CD4-positive, alpha-beta memory T cell (primary cell): ENCODE data around the gene DGCR6L. TPM values are rescaled to one million over a fixed set of nuclear protein-coding genes. Genes with fewer than 3 reads are reported as not detected.
"Not testable (repeated sequence)": the region's sequence is repeated elsewhere in the genome, so short reads cannot be mapped to it uniquely, and the experiment has no call there.

Source experiments
- CTCF ChIA-PET: fragments of 350-600 bp; sonication (Branson Sonifier 250); formaldehyde crosslinking; loops from one replicate; lab custom pipeline; 2021; ENCODE audit warnings: inconsistent platforms; ENCODE audit not compliant: partially characterized antibody; lab: Charles Lee
- POLR2A ChIA-PET: fragments of 350-600 bp; sonication (Branson Sonifier 250); formaldehyde crosslinking; loops from one replicate; lab custom pipeline; 2021; ENCODE audit not compliant: partially characterized antibody; lab: Charles Lee
- DNase-seq, 5 donors: peaks; one replicate each; pipeline versions ENCODE4 v3.0.0 to v3.0.0-alpha.2; 2020 to 2022; ENCODE audit warnings: mixed read lengths in 1 of 5
- H3K27ac ChIP-seq: one replicate; pipeline ENCODE4 v1.7.0; 2013; ENCODE audit warnings: low read depth, low read length
- H3K27me3 ChIP-seq: 2 replicates; pipeline ENCODE4 v1.7.0; 2013; ENCODE audit warnings: mild to moderate bottlenecking, low read length, moderate library complexity; ENCODE audit not compliant: insufficient read depth
- H3K36me3 ChIP-seq: 2 replicates; pipeline ENCODE4 v1.7.0; 2013; ENCODE audit warnings: mild to moderate bottlenecking, low read length, moderate library complexity; ENCODE audit not compliant: insufficient read depth
- H3K4me1 ChIP-seq: 2 replicates; pipeline ENCODE4 v1.7.0; 2013; ENCODE audit warnings: mild to moderate bottlenecking, low read length, moderate library complexity; ENCODE audit not compliant: insufficient read depth
- H3K4me3 ChIP-seq, 2 donors: one replicate each; pipeline ENCODE4 v1.7.0; 2013; ENCODE audit warnings: low read length in 2 of 2, mild to moderate bottlenecking in 1 of 2
- H3K9me3 ChIP-seq, 2 donors: one replicate each; pipeline ENCODE4 v1.7.0; 2013; ENCODE audit warnings: low read length in 2 of 2, control low read depth in 1 of 2; ENCODE audit not compliant: control insufficient read depth in 1 of 2
- H3K27ac Mint-ChIP-seq, 7 donors: one replicate each; pipeline ENCODE4 v1.8.0; 2020 to 2021; ENCODE audit warnings: mixed read lengths in 7 of 7, mild to moderate bottlenecking in 6 of 7, inconsistent platforms in 3 of 7, moderate library complexity in 3 of 7
- H3K27me3 Mint-ChIP-seq, 2 donors: one replicate each; pipeline ENCODE4 v1.8.0; 2020 to 2021; ENCODE audit warnings: mixed read lengths in 2 of 2
- H3K36me3 Mint-ChIP-seq, 2 donors: one replicate each; pipeline ENCODE4 v1.8.0; 2020 to 2021; ENCODE audit warnings: mixed read lengths in 2 of 2, inconsistent platforms in 1 of 2, mild to moderate bottlenecking in 1 of 2
- H3K4me1 Mint-ChIP-seq, 4 donors: one replicate each; pipeline ENCODE4 v1.8.0; 2020 to 2021; ENCODE audit warnings: mixed read lengths in 4 of 4, mild to moderate bottlenecking in 1 of 4
- H3K4me3 Mint-ChIP-seq, 8 donors: one replicate each; pipeline ENCODE4 v1.8.0; 2020 to 2021; ENCODE audit warnings: mixed read lengths in 8 of 8, mild to moderate bottlenecking in 7 of 8, moderate library complexity in 6 of 8, inconsistent platforms in 3 of 8
- H3K9me3 Mint-ChIP-seq, 8 donors: one replicate each; pipeline ENCODE4 v1.8.0; 2020 to 2021; ENCODE audit warnings: mixed read lengths in 8 of 8, mild to moderate bottlenecking in 5 of 8, inconsistent platforms in 3 of 8, moderate library complexity in 1 of 8
- intact Hi-C: fragments of 100-400 bp; cut with micrococcal nuclease; formaldehyde crosslinking; loops from one replicate; pipeline ENCODE4 v1.15.1; 2023
- polyA plus RNA-seq, 2 donors: library from polyadenylated mRNA; unstranded; fragments of 300-500 nt; fragmentation: Illumina TruSeq; gene quantifications; one replicate each; pipeline ENCODE4 v1.2.3, GENCODE V29; 2021
- total RNA-seq, 2 experiments: library from RNA; stranded (reverse); gene quantifications; one replicate each; pipeline ENCODE4 v1.2.3, GENCODE V29; 2021

The DGCR6L gene
- total and polyA plus RNA-seq, 4 experiments from 2014 or later, result 39.9 to 145 (median 82.4) TPM

- H3K27ac ChIP-seq, result no peak overlapping the region
- ChIA-PET CTCF (no interaction called here), POLR2A (no interaction called here)
- intact Hi-C loops, result no loop called here
- H3K9me3 ChIP-seq, result no peaks in the 10 kb centered on the region
- H3K27ac Mint-ChIP-seq, result no peak overlapping the region
- no peaks in the 10 kb centered on the region for H3K36me3 Mint-ChIP-seq
- H3K4me3 ChIP-seq, result no peak overlapping the region
- peak in 1 of 5 donors; percentile 3 for DNase-seq
- peaks cover 0 to 1% of the 10 kb centered on the region in 2 donors for H3K27me3 Mint-ChIP-seq
- peaks cover 8% of the 10 kb centered on the region for H3K4me1 ChIP-seq
- peaks cover 0 to 1% (median 0%) of the 10 kb centered on the region in 8 donors for H3K9me3 Mint-ChIP-seq
- H3K27me3 ChIP-seq, result no peaks in the 10 kb centered on the region
- H3K4me3 Mint-ChIP-seq, result no peak overlapping the region
- H3K36me3 ChIP-seq, result no peaks in the 10 kb centered on the region
- H3K4me1 Mint-ChIP-seq, result peaks cover 0 to 9% (median 3%) of the 10 kb centered on the region in 4 donors
These were observed 48.5 kb downstream of the DGCR6L start for GRCh38 chr22:20271114-20271994.

- POLR2A ChIA-PET, result not testable (repeated sequence)
These were observed 49.4 kb downstream of the DGCR6L start for GRCh38 chr22:20270190-20271113.

GRCh38 chr22:20269673-20270072, 50.2 kb downstream of the DGCR6L start:
- H3K27me3 ChIP-seq, H3K27ac ChIP-seq, H3K9me3 Mint-ChIP-seq, H3K27me3 Mint-ChIP-seq, POLR2A ChIA-PET, H3K4me1 ChIP-seq, H3K27ac Mint-ChIP-seq, H3K4me1 Mint-ChIP-seq, H3K4me3 ChIP-seq, H3K9me3 ChIP-seq, H3K36me3 Mint-ChIP-seq, DNase-seq, H3K36me3 ChIP-seq: not testable (repeated sequence)
- H3K4me3 Mint-ChIP-seq, result peak overlapping the region in 1 of 8 donors; percentile 25
- intact Hi-C loops, result loop anchor here (2.0 kb wide), 1 partner anchor 299 kb away; no protein-coding TSS in a partner anchor
- CTCF ChIA-PET, result interaction anchor here (2.2 kb wide), 1 partner anchor 113 kb away, joined by 7 read pairs; no protein-coding TSS in a partner anchor

More at GRCh38 chr22:20270190-20271113, 49.4 kb downstream of the DGCR6L start:
- H3K4me3 Mint-ChIP-seq, H3K36me3 Mint-ChIP-seq, H3K36me3 ChIP-seq, H3K4me1 Mint-ChIP-seq, H3K27ac ChIP-seq, intact Hi-C loops, H3K4me3 ChIP-seq, H3K27ac Mint-ChIP-seq, H3K4me1 ChIP-seq, H3K27me3 Mint-ChIP-seq, H3K9me3 ChIP-seq, H3K9me3 Mint-ChIP-seq, H3K27me3 ChIP-seq: not testable (repeated sequence)
- CTCF ChIA-PET, result interaction anchor here (2.2 kb wide), 1 partner anchor 114 kb away, joined by 7 read pairs; no protein-coding TSS in a partner anchor
- peak in 1 of 5 donors; percentile 28 for DNase-seq

GRCh38 chr22:20269201-20269600, 50.7 kb downstream of the DGCR6L start:
- H3K27me3 ChIP-seq, H3K4me1 ChIP-seq, H3K36me3 Mint-ChIP-seq, H3K27ac Mint-ChIP-seq, H3K9me3 Mint-ChIP-seq, H3K27me3 Mint-ChIP-seq, H3K4me3 ChIP-seq, H3K9me3 ChIP-seq, H3K36me3 ChIP-seq, POLR2A ChIA-PET, H3K27ac ChIP-seq, H3K4me1 Mint-ChIP-seq: not testable (repeated sequence)
- CTCF ChIA-PET, result interaction anchor here (2.2 kb wide), 1 partner anchor 113 kb away, joined by 7 read pairs; no protein-coding TSS in a partner anchor
- H3K4me3 Mint-ChIP-seq, result peak overlapping the region in 1 of 8 donors; percentile 78
- intact Hi-C loops, result loop anchor here (2.0 kb wide), 1 partner anchor 298 kb away; no protein-coding TSS in a partner anchor
- peak in 1 of 5 donors; percentile 3 for DNase-seq

- no peaks in the 10 kb centered on the region for H3K36me3 ChIP-seq
- no peak within 1 kb of the TSS for H3K27ac ChIP-seq
- H3K9me3 ChIP-seq, result no peaks in the 10 kb centered on the region
- H3K27me3 ChIP-seq, result no peaks in the 10 kb centered on the region
- peak within 1 kb of the TSS; percentile 68 to 84 (median 78) for H3K4me3 Mint-ChIP-seq
- H3K4me3 ChIP-seq, result no peak within 1 kb of the TSS
- intact Hi-C loops, result loop anchor here (1.0 to 2.0 kb wide), 3 partner anchors 30 to 298 kb away; no protein-coding TSS in a partner anchor
- H3K4me1 Mint-ChIP-seq, result peaks cover 0 to 12% (median 6%) of the 10 kb centered on the region in 4 donors
- CTCF ChIA-PET, result interaction anchor here (2.2 kb wide), 1 partner anchor 112 kb away, joined by 7 read pairs; no protein-coding TSS in a partner anchor
- H3K36me3 Mint-ChIP-seq, result no peaks in the 10 kb centered on the region
- H3K27ac Mint-ChIP-seq, result peak within 1 kb of the TSS in 3 of 7 donors; percentile 46 to 77 (median 74)
- H3K9me3 Mint-ChIP-seq, result peaks cover 0 to 1% (median 0%) of the 10 kb centered on the region in 8 donors
- POLR2A ChIA-PET, result no interaction called here
- H3K4me1 ChIP-seq, result peaks cover 8% of the 10 kb centered on the region
- DNase-seq, result peak; percentile 38 to 59 (median 46)
- H3K27me3 Mint-ChIP-seq, result peaks cover 0 to 1% of the 10 kb centered on the region in 2 donors
These were observed 51.4 kb downstream of the DGCR6L start, which contains the start of gene RTN4R for GRCh38 chr22:20268279-20269012. RTN4R (minus strand) TSS chr22:20268318; CDS start chr22:20268092, 226 bp downstream.

GRCh38 chr22:20267441-20268278, 52.2 kb downstream of the DGCR6L start:
- ChIA-PET POLR2A (no interaction called here), CTCF (no interaction called here)
- Mint-ChIP-seq H3K36me3 (no peaks in the 10 kb centered on the region), H3K9me3 (peaks cover 0 to 1% (median 0%) of the 10 kb centered on the region in 8 donors), H3K27me3 (peaks cover 0 to 1% of the 10 kb centered on the region in 2 donors), H3K4me1 (peaks cover 0 to 12% (median 6%) of the 10 kb centered on the region in 4 donors), H3K4me3 (peak overlapping the region in 5 of 8 donors; percentile 15 to 79 (median 24)), H3K27ac (no peak overlapping the region)
- Histone ChIP-seq H3K4me1 (peaks cover 8% of the 10 kb centered on the region), H3K4me3 (no peak overlapping the region), H3K9me3 (no peaks in the 10 kb centered on the region), H3K27ac (no peak overlapping the region), H3K36me3 (no peaks in the 10 kb centered on the region), H3K27me3 (no peaks in the 10 kb centered on the region)
- peak in 1 of 5 donors; percentile 14 for DNase-seq
- intact Hi-C loops, result loop anchor here (1.0 to 2.0 kb wide), 3 partner anchors 29 to 297 kb away; no protein-coding TSS in a partner anchor
